DOHH2 (cell line): Measurements from ENCODE around the gene TRMU.

Experiments
- H3F3A ChIP-seq: fragments of 200-600 bp; sonication (generic), shearing (Covaris generic); 2 replicates; pipeline ENCODE4 v1.6.0; 2016; ENCODE audit warnings: antibody characterized with exemption, mild to moderate bottlenecking; ENCODE audit not compliant: control insufficient read depth, insufficient read depth
- H3K27ac ChIP-seq: fragments of 200-600 bp; sonication (generic); 2 replicates; pipeline ENCODE4 v1.5.1; 2014; ENCODE audit warnings: low read depth, mild to moderate bottlenecking, low read length, moderate library complexity
- H3K27me3 ChIP-seq: fragments of 200-600 bp; sonication (generic); 2 replicates; pipeline ENCODE4 v1.6.1; 2014; ENCODE audit warnings: mild to moderate bottlenecking, low read length, mixed read lengths; ENCODE audit not compliant: control insufficient read depth
- H3K36me3 ChIP-seq: fragments of 200-600 bp; sonication (generic); 2 replicates; pipeline ENCODE4 v1.6.1; 2014; ENCODE audit warnings: mild to moderate bottlenecking, low read length, moderate library complexity, mixed read lengths; ENCODE audit not compliant: control insufficient read depth
- H3K4me1 ChIP-seq: fragments of 200-600 bp; sonication (generic); 2 replicates; pipeline ENCODE4 v1.6.1; 2014; ENCODE audit warnings: mild to moderate bottlenecking, low read length, mixed read lengths; ENCODE audit not compliant: control insufficient read depth
- H3K4me2 ChIP-seq: fragments of 200-600 bp; sonication (generic); 2 replicates; pipeline ENCODE4 v1.6.0; 2014; ENCODE audit warnings: mild to moderate bottlenecking, low read length, moderate library complexity
- H3K4me3 ChIP-seq: fragments of 200-600 bp; sonication (generic); 2 replicates; pipeline ENCODE4 v1.5.1; 2014; ENCODE audit warnings: mild to moderate bottlenecking, low read length, mixed read lengths
- H3K79me2 ChIP-seq: fragments of 200-600 bp; sonication (generic); 2 replicates; pipeline ENCODE4 v1.6.1; 2014; ENCODE audit warnings: mild to moderate bottlenecking, low read length, mixed read lengths; ENCODE audit not compliant: control insufficient read depth
- H3K9me2 ChIP-seq: fragments of 200-600 bp; sonication (generic); replicated peaks from 2 replicates; pipeline ENCODE4 v1.6.1; 2014; ENCODE audit warnings: mild to moderate bottlenecking, low read length, mixed read lengths; ENCODE audit not compliant: control insufficient read depth
- H3K9me3 ChIP-seq: fragments of 200-600 bp; sonication (generic); 2 replicates; pipeline ENCODE4 v1.6.1; 2014; ENCODE audit warnings: antibody characterized with exemption, low read length, mixed read lengths; ENCODE audit not compliant: control insufficient read depth, insufficient read depth
- H4K20me1 ChIP-seq: fragments of 200-600 bp; sonication (generic); 2 replicates; pipeline ENCODE4 v1.6.0; 2014; ENCODE audit warnings: low read depth, mild to moderate bottlenecking, antibody characterized with exemption, low read length, moderate library complexity; ENCODE audit not compliant: control insufficient read depth, insufficient read depth
- CTCF ChIP-seq: fragments of 200-600 bp; sonication (generic); IDR thresholded peaks from one replicate; pipeline ENCODE4 v1.5.1; 2014; ENCODE audit warnings: antibody characterized with exemption, mild to moderate bottlenecking, low read depth, low read length; ENCODE audit not compliant: poor library complexity, severe bottlenecking
- EZH2phosphoT487 ChIP-seq: fragments of 200-600 bp; sonication (generic); IDR thresholded peaks from 2 replicates; pipeline ENCODE4 v1.6.1; 2017; ENCODE audit warnings: borderline replicate concordance, mild to moderate bottlenecking, antibody characterized with exemption, low read length, moderate library complexity, mixed read lengths

The TRMU gene

DNA sequence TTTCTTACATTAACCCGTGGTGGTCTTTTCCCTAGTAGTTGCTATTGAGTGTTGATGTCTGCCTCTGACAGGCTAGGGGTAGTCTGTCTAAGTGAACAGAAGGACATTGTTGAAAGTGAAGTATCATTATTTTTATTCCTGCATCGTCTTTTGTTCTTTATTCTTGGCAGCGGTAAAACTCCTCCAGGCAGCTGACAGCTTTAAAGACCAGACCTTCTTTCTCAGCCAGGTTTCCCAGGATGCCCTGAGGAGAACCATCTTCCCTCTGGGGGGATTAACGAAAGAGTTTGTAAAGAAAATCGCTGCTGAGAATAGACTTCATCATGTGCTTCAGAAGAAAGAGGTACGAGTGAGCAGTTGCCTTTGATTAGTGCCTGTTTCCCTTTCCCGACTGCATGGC, 14.6 kb downstream of the TRMU start:
- no peaks in the 10 kb centered on the region for H3F3A ChIP-seq
- peaks cover 94% of the 10 kb centered on the region for H3K36me3 ChIP-seq
- TF ChIP-seq CTCF (no peak), EZH2phosphoT487 (no peak)
- no peaks in the 10 kb centered on the region for H3K27me3 ChIP-seq
- no peak overlapping the region for H3K27ac ChIP-seq
- no peaks in the 10 kb centered on the region for H3K4me1 ChIP-seq
- no peaks in the 10 kb centered on the region for H3K9me2 ChIP-seq
- H3K9me3 ChIP-seq: no peaks in the 10 kb centered on the region
- 0 out of 2 replicates have a peak, but pooled peaks cover 4% of the 10 kb centered on the region for H4K20me1 ChIP-seq
- H3K4me2 ChIP-seq: no peak overlapping the region
- no peak overlapping the region for H3K4me3 ChIP-seq
- H3K79me2 ChIP-seq: no peaks in the 10 kb centered on the region

DNA sequence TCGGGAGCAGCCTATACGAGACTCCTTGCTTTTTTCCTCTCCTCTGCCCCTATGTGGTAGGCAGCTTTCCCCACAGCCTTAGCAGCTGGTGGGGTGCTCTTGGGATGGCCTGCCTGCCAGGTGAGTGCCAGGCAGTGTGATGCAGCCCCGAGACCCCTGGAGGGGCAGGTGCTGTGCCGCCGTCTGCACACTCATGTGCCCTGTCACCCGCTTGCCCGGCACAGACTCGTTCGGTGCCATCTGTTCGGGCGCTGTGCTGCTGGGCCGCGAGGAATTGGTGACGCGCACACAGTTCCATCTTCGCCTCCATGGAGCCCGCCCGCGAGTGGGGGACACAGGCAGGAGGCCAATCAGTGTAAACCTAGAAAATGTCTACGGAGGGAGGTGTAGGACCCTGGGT, 15.1 kb downstream of the TRMU start:
- Histone ChIP-seq H4K20me1 (0 out of 2 replicates have a peak, but pooled peaks cover 4% of the 10 kb centered on the region), H3K36me3 (peaks cover 94% of the 10 kb centered on the region), H3K9me3 (no peaks in the 10 kb centered on the region), H3K4me1 (no peaks in the 10 kb centered on the region), H3K9me2 (no peaks in the 10 kb centered on the region), H3K4me2 (no peak overlapping the region), H3K79me2 (no peaks in the 10 kb centered on the region), H3K4me3 (no peak overlapping the region), H3K27ac (no peak overlapping the region), H3F3A (no peaks in the 10 kb centered on the region), H3K27me3 (no peaks in the 10 kb centered on the region)
- TF ChIP-seq CTCF: no peak
- TF ChIP-seq EZH2phosphoT487: no peak

GRCh38 chr22:46351131-46351735, 15.7 kb downstream of the TRMU start:
- Histone ChIP-seq H3K79me2 (no peaks in the 10 kb centered on the region), H3K4me2 (no peak overlapping the region), H3K9me3 (no peaks in the 10 kb centered on the region), H3K36me3 (peaks cover 93% of the 10 kb centered on the region), H3K4me3 (no peak overlapping the region), H3K9me2 (no peaks in the 10 kb centered on the region), H3F3A (no peaks in the 10 kb centered on the region), H3K27me3 (no peaks in the 10 kb centered on the region), H3K4me1 (no peaks in the 10 kb centered on the region), H3K27ac (no peak overlapping the region), H4K20me1 (0 out of 2 replicates have a peak, but pooled peaks cover under 1% of the 10 kb centered on the region)
- TF ChIP-seq CTCF: no peak
- TF ChIP-seq EZH2phosphoT487: no peak
